OCI-LY7 (cell line): ENCODE measurements around the gene SH2D3C.

Experiments used
- EZH2phosphoT487 ChIP-seq: fragments of 200-600 bp; sonication (generic); IDR thresholded peaks from 2 replicates; pipeline ENCODE4 v1.6.1; 2018; ENCODE audit warnings: low read depth, borderline replicate concordance, mild to moderate bottlenecking, mixed run types, antibody characterized with exemption, low read length, moderate library complexity, mixed read lengths
- TF ChIP-seq, protein P1 (sequence below): fragments of 200-600 bp; sonication (generic); conservative IDR thresholded peaks from 2 replicates; pipeline ENCODE4 v1.5.1; 2014; ENCODE audit warnings: mild to moderate bottlenecking, antibody characterized with exemption, low read length, moderate library complexity, mixed read lengths

DNA sequence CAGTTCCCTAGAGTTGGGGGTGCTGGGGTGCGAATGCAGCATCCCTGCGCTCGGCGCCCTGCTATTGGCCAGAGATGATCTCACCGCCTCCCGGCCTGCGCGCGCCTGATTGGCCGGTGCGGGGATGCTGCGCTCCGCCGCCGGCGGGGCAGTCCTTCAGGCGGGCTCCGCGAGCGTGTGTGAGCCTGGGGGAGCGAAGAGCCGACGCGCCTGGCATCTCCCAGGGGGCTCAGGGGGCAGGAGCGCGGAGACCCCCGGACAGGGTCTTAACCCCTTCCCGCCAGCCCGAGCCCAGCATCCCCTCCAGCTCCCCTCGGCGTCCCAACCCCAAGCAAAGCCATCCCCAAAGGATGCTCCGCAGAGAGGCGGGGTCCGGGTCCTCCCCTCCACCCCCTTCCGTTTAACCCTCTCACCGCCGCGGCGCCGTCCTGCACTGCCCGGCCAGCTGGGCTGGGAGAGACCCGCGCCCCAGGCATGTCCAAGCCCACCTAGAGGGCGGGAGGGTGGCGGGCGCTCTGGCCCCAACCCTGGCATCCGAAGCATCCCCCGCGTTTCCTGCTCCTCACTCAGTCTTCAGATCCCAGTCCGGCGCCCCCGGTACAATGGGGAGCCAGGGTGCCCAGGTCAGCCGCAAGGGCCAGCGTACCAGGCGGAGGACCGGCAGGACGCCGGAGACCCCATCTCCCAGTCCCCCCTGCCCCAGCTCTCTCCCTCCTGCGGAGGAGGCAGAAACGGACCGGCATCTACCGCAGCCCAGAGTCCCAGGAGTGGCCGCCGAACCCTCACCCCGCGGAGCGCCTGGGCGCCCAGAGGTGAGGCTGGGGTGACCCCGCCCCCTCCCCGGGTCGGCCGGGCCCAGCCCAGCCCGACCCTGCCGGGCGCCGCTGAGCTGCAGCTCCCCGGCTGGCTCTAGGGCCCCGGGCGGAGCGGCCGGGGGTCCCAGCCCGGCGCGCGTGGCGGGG lies 24.1 kb downstream of the SH2D3C start:
- TF ChIP-seq, protein P1, sequence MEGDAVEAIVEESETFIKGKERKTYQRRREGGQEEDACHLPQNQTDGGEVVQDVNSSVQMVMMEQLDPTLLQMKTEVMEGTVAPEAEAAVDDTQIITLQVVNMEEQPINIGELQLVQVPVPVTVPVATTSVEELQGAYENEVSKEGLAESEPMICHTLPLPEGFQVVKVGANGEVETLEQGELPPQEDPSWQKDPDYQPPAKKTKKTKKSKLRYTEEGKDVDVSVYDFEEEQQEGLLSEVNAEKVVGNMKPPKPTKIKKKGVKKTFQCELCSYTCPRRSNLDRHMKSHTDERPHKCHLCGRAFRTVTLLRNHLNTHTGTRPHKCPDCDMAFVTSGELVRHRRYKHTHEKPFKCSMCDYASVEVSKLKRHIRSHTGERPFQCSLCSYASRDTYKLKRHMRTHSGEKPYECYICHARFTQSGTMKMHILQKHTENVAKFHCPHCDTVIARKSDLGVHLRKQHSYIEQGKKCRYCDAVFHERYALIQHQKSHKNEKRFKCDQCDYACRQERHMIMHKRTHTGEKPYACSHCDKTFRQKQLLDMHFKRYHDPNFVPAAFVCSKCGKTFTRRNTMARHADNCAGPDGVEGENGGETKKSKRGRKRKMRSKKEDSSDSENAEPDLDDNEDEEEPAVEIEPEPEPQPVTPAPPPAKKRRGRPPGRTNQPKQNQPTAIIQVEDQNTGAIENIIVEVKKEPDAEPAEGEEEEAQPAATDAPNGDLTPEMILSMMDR: no peak
- TF ChIP-seq EZH2phosphoT487: no peak
